Smooth muscle cell (in vitro differentiated cells): ENCODE data around the gene CNNM4. TPM values are rescaled to one million over a fixed set of nuclear protein-coding genes. Genes with fewer than 3 reads are reported as not detected.

Experiments
- DNase-seq: peaks from one replicate; lab custom pipeline; 2025; ENCODE audit not compliant: unreplicated experiment; lab: John Stamatoyannopoulos, UW
- H2AFZ ChIP-seq: fragments of 200-600 bp; sonication (generic); 2 replicates; pipeline ENCODE4 v1.6.0; 2016; ENCODE audit warnings: antibody characterized with exemption, low read depth, mild to moderate bottlenecking
- H3F3A ChIP-seq: fragments of 200-600 bp; sonication (generic); 2 replicates; pipeline ENCODE4 v1.6.0; 2017; ENCODE audit warnings: antibody characterized with exemption, low read depth
- H3K27ac ChIP-seq: fragments of 200-600 bp; sonication (generic); 2 replicates; pipeline ENCODE4 v1.5.1; 2016; ENCODE audit warnings: low read depth, mild to moderate bottlenecking
- H3K27me3 ChIP-seq: fragments of 200-600 bp; sonication (generic); 2 replicates; pipeline ENCODE4 v1.6.1; 2016; ENCODE audit warnings: low read depth, mild to moderate bottlenecking
- H3K36me3 ChIP-seq: fragments of 200-600 bp; sonication (generic); 2 replicates; pipeline ENCODE4 v1.5.1; 2016; ENCODE audit warnings: low read depth
- H3K4me1 ChIP-seq: fragments of 200-600 bp; sonication (generic); 2 replicates; pipeline ENCODE4 v1.5.1; 2016; ENCODE audit warnings: low read depth
- H3K4me2 ChIP-seq: fragments of 200-600 bp; sonication (generic); 2 replicates; pipeline ENCODE4 v1.6.0; 2016; ENCODE audit warnings: mild to moderate bottlenecking
- H3K4me3 ChIP-seq: fragments of 200-600 bp; sonication (generic); 2 replicates; pipeline ENCODE4 v1.5.1; 2016; ENCODE audit warnings: mild to moderate bottlenecking
- H3K79me2 ChIP-seq: fragments of 200-600 bp; sonication (generic); 2 replicates; pipeline ENCODE4 v1.6.0; 2016; ENCODE audit warnings: low read depth, mild to moderate bottlenecking
- H3K9ac ChIP-seq: fragments of 200-600 bp; sonication (generic); 2 replicates; pipeline ENCODE4 v1.6.0; 2016; ENCODE audit warnings: low read depth
- H3K9me3 ChIP-seq: fragments of 200-600 bp; sonication (generic); replicated peaks from 2 replicates; pipeline ENCODE4 v1.5.1; 2016; ENCODE audit warnings: low read depth
- H4K20me1 ChIP-seq: fragments of 200-600 bp; sonication (generic); 2 replicates; pipeline ENCODE4 v1.6.0; 2016; ENCODE audit warnings: low read depth
- WGBS: methylation state at CpG from one replicate; pipeline ENCODE4 v1.1.7; 2016; ENCODE audit warnings: low lambda C conversion rate; 5-methylcytosine and 5-hydroxymethylcytosine counted together
- polyA plus RNA-seq: library from polyadenylated mRNA; unstranded; fragments of >200 nt; fragmentation: Nextera tagmentation; extraction: Ambion mirVana; gene quantifications from 2 replicates; pipeline ENCODE4 v1.2.1, GENCODE V29; 2016
- total RNA-seq: library from RNA; depleted of rRNA; stranded (reverse); fragments of >200 nt; gene quantifications from 2 replicates; pipeline ENCODE4 v1.2.3, GENCODE V29; 2014
- TF ChIP-seq, protein P1 (sequence below): fragments of 200-600 bp; sonication (generic); IDR thresholded peaks from 2 replicates; pipeline ENCODE4 v1.5.1; 2017; ENCODE audit warnings: borderline replicate concordance, mild to moderate bottlenecking, antibody characterized with exemption; ENCODE audit not compliant: insufficient read depth, poor library complexity, severe bottlenecking

Gene CNNM4
- total and polyA plus RNA-seq, 2 experiments from 2014 or later: 7.2 to 10.1 TPM

- Histone ChIP-seq H3K4me1 (peaks cover 7% of the 10 kb centered on the region), H3K4me3 (no peak overlapping the region), H3K9ac (no peak overlapping the region), H3K27ac (no peak overlapping the region), H4K20me1 (peaks cover 31% of the 10 kb centered on the region), H2AFZ (no peak overlapping the region), H3F3A (peaks cover 4% of the 10 kb centered on the region), H3K9me3 (no peaks in the 10 kb centered on the region), H3K27me3 (no peaks in the 10 kb centered on the region), H3K4me2 (no peak overlapping the region), H3K79me2 (no peaks in the 10 kb centered on the region), H3K36me3 (no peaks in the 10 kb centered on the region)
- DNase-seq: no peak
- WGBS: 81% methylated on average over 17 of the region's 17 CpGs
- TF ChIP-seq, protein P1, sequence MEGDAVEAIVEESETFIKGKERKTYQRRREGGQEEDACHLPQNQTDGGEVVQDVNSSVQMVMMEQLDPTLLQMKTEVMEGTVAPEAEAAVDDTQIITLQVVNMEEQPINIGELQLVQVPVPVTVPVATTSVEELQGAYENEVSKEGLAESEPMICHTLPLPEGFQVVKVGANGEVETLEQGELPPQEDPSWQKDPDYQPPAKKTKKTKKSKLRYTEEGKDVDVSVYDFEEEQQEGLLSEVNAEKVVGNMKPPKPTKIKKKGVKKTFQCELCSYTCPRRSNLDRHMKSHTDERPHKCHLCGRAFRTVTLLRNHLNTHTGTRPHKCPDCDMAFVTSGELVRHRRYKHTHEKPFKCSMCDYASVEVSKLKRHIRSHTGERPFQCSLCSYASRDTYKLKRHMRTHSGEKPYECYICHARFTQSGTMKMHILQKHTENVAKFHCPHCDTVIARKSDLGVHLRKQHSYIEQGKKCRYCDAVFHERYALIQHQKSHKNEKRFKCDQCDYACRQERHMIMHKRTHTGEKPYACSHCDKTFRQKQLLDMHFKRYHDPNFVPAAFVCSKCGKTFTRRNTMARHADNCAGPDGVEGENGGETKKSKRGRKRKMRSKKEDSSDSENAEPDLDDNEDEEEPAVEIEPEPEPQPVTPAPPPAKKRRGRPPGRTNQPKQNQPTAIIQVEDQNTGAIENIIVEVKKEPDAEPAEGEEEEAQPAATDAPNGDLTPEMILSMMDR: no peak
These were observed 27.9 kb downstream of the CNNM4 start for GRCh38 chr2:96788442-96789244.

DNA sequence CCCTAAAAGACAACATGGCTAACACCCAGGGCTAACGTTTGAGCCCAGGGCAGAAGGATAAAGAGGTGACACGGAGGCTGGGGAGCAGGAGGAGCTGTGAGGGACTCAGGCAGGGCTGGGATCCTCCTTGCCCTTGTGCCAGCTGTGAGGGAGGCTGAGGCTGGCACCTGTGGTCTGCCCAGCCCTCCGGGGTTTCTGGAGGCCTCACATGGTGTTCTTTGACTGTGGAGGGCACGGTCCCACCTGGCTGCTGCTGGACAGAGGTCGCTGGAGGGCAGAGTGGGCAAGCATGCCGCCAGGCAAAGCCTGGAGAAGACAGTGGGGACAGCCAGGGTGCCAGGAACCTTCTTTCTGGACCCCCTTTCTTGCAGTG lies 28.5 kb downstream of the CNNM4 start:
- no peak overlapping the region for H3K9ac ChIP-seq
- 94% methylated on average over 6 of the region's 6 CpGs for WGBS
- peaks cover 36% of the 10 kb centered on the region for H4K20me1 ChIP-seq
- no peak for DNase-seq
- no peak overlapping the region for H2AFZ ChIP-seq
- peaks cover 4% of the 10 kb centered on the region for H3F3A ChIP-seq
- H3K27me3 ChIP-seq: no peaks in the 10 kb centered on the region
- no peak overlapping the region for H3K27ac ChIP-seq
- no peak overlapping the region for H3K4me3 ChIP-seq
- TF ChIP-seq, protein P1: no peak
- H3K4me1 ChIP-seq: peaks cover 7% of the 10 kb centered on the region
- no peaks in the 10 kb centered on the region for H3K79me2 ChIP-seq
- no peaks in the 10 kb centered on the region for H3K36me3 ChIP-seq
- no peaks in the 10 kb centered on the region for H3K9me3 ChIP-seq
- no peak overlapping the region for H3K4me2 ChIP-seq

DNA sequence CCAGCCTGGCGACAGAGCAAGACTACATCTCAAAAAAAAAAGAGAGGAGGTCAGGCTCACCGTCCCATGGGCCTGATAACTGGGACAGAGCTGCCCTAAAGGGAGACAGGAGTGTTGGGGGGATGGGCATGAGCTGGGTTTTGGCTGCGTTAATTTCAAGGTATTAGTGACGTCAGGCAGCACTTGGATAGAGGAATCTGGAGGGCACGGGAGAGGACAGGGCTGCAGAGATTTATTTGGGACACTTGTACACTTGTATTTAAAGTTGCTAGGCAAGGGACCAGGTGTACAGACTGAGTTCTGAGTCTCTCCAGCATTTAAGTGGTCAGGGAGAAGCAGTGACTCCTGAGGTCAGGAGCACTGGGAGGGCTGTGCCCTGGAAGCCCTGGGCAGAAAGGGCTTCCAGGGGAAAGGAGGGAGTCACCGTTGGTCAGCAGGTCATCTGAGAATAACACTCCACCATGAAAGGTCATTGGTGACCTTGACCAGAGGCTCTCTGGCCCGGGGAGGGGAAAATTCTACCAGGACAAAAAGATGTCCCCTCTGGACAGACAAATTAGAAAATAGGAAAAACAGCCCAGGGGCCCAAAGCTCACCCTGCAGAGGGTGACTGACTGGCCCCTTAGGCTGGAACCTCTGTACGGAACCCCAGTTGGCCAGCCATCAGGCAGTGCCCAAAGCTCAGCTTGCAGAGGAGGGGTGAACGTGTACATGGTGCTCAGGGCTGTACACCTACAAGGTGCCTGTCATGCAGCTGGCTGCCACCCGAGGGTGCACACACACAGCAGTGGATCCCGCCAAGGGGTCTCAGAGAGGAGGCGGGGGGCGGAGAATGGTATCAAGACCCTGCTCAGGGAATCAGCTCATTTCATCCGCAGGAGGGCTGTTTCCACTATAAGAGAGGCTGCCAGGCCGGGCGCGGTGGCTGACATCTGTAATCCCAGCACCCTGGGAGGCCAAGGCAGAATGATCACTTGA lies 32.4 kb downstream of the CNNM4 start:
- H3K9me3 ChIP-seq: no peaks in the 10 kb centered on the region
- H2AFZ ChIP-seq: no peak overlapping the region
- H3K27me3 ChIP-seq: no peaks in the 10 kb centered on the region
- no peak for DNase-seq
- H3K4me1 ChIP-seq: no peaks in the 10 kb centered on the region
- H3K27ac ChIP-seq: no peak overlapping the region
- no peak overlapping the region for H3K4me3 ChIP-seq
- WGBS: 94% methylated on average over 17 of the region's 17 CpGs
- H3K36me3 ChIP-seq: no peaks in the 10 kb centered on the region
- H3F3A ChIP-seq: no peaks in the 10 kb centered on the region
- TF ChIP-seq, protein P1: no peak
- H3K9ac ChIP-seq: no peak overlapping the region
- H3K4me2 ChIP-seq: no peak overlapping the region
- no peaks in the 10 kb centered on the region for H3K79me2 ChIP-seq
- peaks cover 28% of the 10 kb centered on the region for H4K20me1 ChIP-seq
